ENCODE results near the gene DIP2A. TPM values are rescaled to one million over a fixed set of nuclear protein-coding genes. Genes with fewer than 3 reads are reported as not detected.

Gene DIP2A
- total RNA-seq, 4 donors from 2014 or later = 19.9 to 40.8 (median 31.1) TPM

DNA sequence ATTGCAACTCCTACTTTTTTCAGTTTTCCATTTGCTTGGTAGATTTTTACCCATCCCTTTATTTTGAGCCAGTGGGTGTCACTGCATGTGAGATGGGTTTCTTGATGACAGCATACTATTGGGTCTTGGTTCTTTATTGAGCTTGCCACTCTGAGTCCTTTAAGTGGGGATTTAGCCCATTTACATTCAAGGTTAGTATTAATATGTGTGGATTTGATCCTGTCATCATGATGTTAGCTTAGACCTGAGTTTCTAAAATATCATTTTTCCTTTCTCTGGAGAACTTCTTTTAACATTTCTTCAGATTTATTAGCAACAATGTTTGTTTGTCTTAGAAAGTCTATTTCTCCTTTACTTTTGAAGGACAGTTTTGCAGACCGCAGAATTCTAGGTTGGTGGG lies 158.0 kb downstream of the DIP2A start:
- 90 to 100% methylated on average over 1 of the region's 1 CpG for whole genome bisulfite sequencing, 2 donors (ENCODE audit: low coverage in 1 of 2)
- Histone ChIP-seq H3K27me3 (no peaks in the 10 kb centered on the region), H3K36me3 (no peaks in the 10 kb centered on the region), H3K4me3 (no peak overlapping the region), H3K27ac (no peak overlapping the region), H3K9me3 (no peaks in the 10 kb centered on the region), H3K4me1 (peaks cover 0 to 6% (median 0%) of the 10 kb centered on the region in 3 donors)
- no peak for ATAC-seq
- TF ChIP-seq, protein P1, sequence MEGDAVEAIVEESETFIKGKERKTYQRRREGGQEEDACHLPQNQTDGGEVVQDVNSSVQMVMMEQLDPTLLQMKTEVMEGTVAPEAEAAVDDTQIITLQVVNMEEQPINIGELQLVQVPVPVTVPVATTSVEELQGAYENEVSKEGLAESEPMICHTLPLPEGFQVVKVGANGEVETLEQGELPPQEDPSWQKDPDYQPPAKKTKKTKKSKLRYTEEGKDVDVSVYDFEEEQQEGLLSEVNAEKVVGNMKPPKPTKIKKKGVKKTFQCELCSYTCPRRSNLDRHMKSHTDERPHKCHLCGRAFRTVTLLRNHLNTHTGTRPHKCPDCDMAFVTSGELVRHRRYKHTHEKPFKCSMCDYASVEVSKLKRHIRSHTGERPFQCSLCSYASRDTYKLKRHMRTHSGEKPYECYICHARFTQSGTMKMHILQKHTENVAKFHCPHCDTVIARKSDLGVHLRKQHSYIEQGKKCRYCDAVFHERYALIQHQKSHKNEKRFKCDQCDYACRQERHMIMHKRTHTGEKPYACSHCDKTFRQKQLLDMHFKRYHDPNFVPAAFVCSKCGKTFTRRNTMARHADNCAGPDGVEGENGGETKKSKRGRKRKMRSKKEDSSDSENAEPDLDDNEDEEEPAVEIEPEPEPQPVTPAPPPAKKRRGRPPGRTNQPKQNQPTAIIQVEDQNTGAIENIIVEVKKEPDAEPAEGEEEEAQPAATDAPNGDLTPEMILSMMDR (IDR thresholded peaks at IDR 0.05) = no peak
- no peak for TF ChIP-seq EP300 (IDR thresholded peaks at IDR 0.05)
- TF ChIP-seq POLR2A (IDR thresholded peaks at IDR 0.05) = no peak
- TF ChIP-seq POLR2AphosphoS5 (IDR thresholded peaks at IDR 0.05) = no peak

DNA sequence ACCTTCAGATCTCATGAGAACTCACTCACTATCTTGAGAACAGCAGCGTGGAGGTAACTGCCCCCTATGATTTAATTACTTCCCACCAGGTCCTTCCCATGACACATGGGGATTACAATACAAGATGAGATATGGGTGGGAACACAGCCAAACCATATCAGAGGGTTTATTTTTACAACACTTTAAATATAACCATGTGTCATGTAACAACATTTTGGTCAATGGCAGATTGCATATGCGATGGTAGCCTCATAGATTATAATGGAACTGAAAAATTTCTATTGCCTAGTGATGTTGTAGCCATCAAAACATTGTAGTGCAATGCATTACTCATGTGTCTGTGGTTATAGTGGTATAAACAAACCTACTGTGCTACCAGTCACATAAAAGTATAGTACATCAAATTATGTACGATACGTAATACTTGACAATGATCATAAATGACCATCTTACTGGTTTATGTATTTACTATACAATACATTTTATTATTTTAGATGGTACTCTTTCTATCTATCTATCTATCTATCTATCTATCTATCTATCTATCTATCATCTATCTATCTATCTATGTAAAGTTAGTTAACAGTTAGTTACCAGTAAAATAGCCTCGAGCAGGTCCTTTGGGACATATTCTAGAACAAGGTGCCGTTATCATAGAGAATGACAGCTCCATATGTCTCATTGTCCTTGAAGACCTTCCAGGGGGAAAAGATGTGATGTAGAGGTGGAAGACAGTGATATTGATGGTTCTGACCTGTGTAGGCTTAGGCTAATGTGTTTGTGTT lies 158.8 kb downstream of the DIP2A start:
- ATAC-seq = no peak
- H3K36me3 ChIP-seq = no peaks in the 10 kb centered on the region
- 52 to 68% methylated on average over 6 of the region's 6 CpGs for WGBS, 2 donors (ENCODE audit: low coverage in 1 of 2)
- no peak overlapping the region for H3K4me3 ChIP-seq
- H3K4me1 ChIP-seq = peaks cover 0 to 14% (median 0%) of the 10 kb centered on the region in 3 donors
- H3K27ac ChIP-seq = no peak overlapping the region
- no peak for TF ChIP-seq EP300 (IDR thresholded peaks at IDR 0.05)
- TF ChIP-seq, protein P1 (IDR thresholded peaks at IDR 0.05) = no peak
- no peak for TF ChIP-seq POLR2A (IDR thresholded peaks at IDR 0.05)
- TF ChIP-seq POLR2AphosphoS5 (IDR thresholded peaks at IDR 0.05) = no peak
- H3K9me3 ChIP-seq = no peaks in the 10 kb centered on the region
- H3K27me3 ChIP-seq = no peaks in the 10 kb centered on the region

DNA sequence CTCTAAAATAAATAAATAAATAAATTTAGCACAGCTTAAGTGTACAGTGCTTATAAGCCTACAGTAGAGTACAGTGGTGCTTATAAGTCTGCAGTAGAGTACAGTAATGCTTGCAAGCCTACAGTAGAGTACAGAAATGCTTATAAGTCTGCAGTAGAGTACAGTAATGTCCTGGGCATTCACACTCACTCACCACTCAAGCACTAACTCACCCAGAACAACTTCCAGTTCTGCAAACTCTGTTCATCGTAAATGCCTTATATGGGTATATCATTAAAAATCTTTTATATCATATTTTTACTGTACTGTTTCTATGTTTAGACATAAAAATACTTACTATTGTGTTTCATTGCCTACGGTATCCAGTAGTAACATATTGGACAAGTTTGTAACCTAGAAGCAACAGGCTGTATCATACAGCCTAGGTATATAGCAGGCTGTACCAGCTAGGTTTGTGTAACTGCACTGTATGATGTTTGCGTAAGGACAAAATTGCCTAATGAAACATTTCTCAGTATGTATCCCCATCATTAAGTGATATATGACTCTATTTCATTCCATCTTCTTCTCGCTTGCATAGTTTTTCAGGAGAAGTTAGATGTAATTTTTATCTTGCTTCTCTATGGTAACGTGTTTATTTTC lies 160.2 kb downstream of the DIP2A start:
- ATAC-seq = no peak

More for the DNA sequence above, 160.2 kb downstream of the DIP2A start:
- no peak overlapping the region for H3K4me3 ChIP-seq
- WGBS, 2 donors (ENCODE audit: low coverage in 1 of 2) = 93 to 100% methylated on average over 3 to 5 of the region's 5 CpGs
- H3K4me1 ChIP-seq = peaks cover 0 to 27% (median 0%) of the 10 kb centered on the region in 3 donors
- no peaks in the 10 kb centered on the region for H3K36me3 ChIP-seq
- no peaks in the 10 kb centered on the region for H3K27me3 ChIP-seq
- no peak overlapping the region for H3K27ac ChIP-seq
- H3K9me3 ChIP-seq = no peaks in the 10 kb centered on the region
- no peak for TF ChIP-seq POLR2A (IDR thresholded peaks at IDR 0.05)
- no peak for TF ChIP-seq POLR2AphosphoS5 (IDR thresholded peaks at IDR 0.05)
- TF ChIP-seq, protein P1 (IDR thresholded peaks at IDR 0.05) = no peak
- no peak for TF ChIP-seq EP300 (IDR thresholded peaks at IDR 0.05)

Small RNA genes within 50 kb of the gene (small RNA-seq; reads per million reads assigned to genes)
- gene RNU6-396P = 0 reads per million in 4 donors

Other genes with a start within 250 kb of the DIP2A start
- gene LSS, start 230.1 kb upstream of the DIP2A start, total RNA-seq = 100 to 1,000 TPM in 1 of 4 donors, 10 to 100 TPM in 3; 57.7 to 104 (median 85.7) TPM
- 10 to 100 TPM; 61.6 to 95.4 (median 71.7) TPM for gene MCM3AP, start 173.3 kb upstream of the DIP2A start, total RNA-seq
- gene YBEY, start 172.5 kb upstream of the DIP2A start, total RNA-seq = 10 to 100 TPM in 3 of 4 donors, 1 to 10 TPM in 1; 6.1 to 16.3 (median 13.3) TPM
- 1 to 10 TPM in 2 of 4 donors, under 1 TPM in 2; 0.13 to 2.8 (median 1.2) TPM for gene C21orf58, start 135.0 kb upstream of the DIP2A start, total RNA-seq
- gene PCNT, start 134.7 kb upstream of the DIP2A start, total RNA-seq = 10 to 100 TPM; 24.3 to 31.1 (median 27.3) TPM
- 10 to 100 TPM; 22.6 to 31.6 (median 27.7) TPM for gene S100B, start 146.2 kb downstream of the DIP2A start, total RNA-seq
- 100 to 1,000 TPM; 128 to 176 (median 174) TPM for gene PRMT2, start 176.8 kb downstream of the DIP2A start, total RNA-seq

All from gastroesophageal sphincter (tissue), 4 donors.